ENCODE measurements around the gene SKAP2.
A peak's percentile ranks its signal among the peaks of the same experiment; 100 is the strongest.

Gene SKAP2

DNA sequence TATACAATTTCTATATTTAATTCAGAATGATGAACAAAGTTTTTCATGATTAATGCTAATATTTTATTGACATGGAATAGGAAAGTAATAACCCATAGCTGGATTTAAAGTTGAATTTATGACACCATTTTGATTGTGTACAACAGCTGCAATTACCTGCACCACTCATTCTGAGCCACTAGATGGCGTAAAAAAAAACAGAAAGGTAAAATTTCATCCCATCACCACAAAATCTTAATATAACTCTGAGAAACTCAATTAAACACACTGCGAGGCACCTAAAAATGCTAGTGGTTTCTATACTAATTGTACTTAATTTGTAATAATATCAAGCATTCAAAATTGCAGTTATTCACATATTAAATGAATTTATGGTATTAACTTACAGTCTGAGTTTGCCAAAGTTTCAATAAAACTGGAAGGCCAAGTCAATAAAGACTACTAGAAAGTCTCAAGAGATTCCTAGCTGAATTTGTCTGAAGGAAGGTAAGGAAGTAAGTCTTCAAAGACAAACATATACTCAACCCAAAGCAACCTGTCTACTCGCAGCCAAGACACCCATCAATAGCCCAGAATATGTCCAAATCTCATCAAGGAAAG lies 182.5 kb downstream of the SKAP2 start:
- Mint-ChIP-seq H3K4me3 (no peak overlapping the region), H3K36me3 (no peaks in the 10 kb centered on the region), H3K4me1 (no peaks in the 10 kb centered on the region), H3K9me3 (no peaks in the 10 kb centered on the region), H3K27ac (no peak overlapping the region)
- DNase-seq (ENCODE audit: low spot score in 2 of 2) (peak in 1 of 2 donors; percentile 11), ATAC-seq (no peak)

DNA sequence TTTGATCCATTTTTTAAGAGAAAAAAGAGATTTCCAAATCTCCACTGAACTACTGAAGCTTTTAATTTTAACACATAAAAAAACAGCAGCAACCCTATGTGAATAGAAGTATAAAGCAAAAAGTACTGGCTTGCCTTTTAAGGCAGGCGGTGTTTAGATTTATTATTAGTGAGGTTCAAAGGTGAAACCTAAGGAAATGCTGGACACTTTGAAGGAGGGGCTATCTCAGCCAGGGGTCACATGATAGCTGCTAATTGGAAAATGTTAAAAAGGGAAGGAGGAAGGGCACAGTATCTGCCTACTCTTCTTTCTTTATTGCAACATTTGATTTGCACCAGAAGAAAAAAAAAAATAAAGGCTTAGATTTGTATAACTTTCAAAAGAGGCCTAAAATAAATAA lies 183.8 kb downstream of the SKAP2 start:
- H3K36me3 Mint-ChIP-seq, result no peaks in the 10 kb centered on the region
- H3K4me3 Mint-ChIP-seq, result no peak overlapping the region
- no peaks in the 10 kb centered on the region for H3K9me3 Mint-ChIP-seq
- no peak for DNase-seq (ENCODE audit: low spot score in 2 of 2)
- no peak overlapping the region for H3K27ac Mint-ChIP-seq
- no peak for ATAC-seq
- no peaks in the 10 kb centered on the region for H3K4me1 Mint-ChIP-seq

DNA sequence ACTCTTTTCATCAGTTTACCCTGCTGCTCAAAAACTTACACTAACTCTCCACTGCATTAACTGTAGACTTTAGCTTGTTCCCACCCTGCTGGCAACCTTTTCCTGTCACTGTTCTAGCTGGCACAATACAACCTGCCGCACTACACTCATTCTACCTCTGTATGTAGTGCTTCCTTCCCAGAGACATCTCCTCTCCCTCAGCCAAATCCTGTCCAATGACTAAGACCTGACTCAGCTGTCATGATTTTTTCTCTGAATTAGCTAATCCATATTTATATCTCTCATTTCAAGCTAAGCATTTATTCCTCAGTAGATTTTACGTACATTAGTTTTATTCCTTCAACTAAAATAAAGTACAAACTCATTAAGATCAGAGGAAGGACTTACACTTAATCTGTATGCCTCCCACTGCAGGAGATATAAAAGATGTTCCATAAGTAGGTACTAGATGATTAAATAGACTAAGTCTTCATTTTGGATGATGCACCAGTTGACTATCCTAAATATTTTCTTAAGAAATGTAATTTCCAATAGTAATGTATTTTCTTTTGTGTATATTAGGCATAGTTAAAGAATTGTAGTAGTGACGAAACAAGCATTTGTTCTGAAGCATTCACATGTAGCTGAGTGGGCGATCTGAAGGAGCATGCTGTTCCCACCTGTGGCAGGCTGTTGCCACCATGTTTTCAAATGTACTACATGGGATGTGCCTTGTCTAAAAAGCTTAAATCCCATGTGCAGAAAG lies 189.1 kb downstream of the SKAP2 start:
- DNase-seq (ENCODE audit: low spot score in 2 of 2), result no peak
- ATAC-seq, result no peak
- Mint-ChIP-seq H3K27ac (no peak overlapping the region), H3K36me3 (no peaks in the 10 kb centered on the region), H3K4me3 (no peak overlapping the region), H3K9me3 (no peaks in the 10 kb centered on the region), H3K4me1 (no peaks in the 10 kb centered on the region)

DNA sequence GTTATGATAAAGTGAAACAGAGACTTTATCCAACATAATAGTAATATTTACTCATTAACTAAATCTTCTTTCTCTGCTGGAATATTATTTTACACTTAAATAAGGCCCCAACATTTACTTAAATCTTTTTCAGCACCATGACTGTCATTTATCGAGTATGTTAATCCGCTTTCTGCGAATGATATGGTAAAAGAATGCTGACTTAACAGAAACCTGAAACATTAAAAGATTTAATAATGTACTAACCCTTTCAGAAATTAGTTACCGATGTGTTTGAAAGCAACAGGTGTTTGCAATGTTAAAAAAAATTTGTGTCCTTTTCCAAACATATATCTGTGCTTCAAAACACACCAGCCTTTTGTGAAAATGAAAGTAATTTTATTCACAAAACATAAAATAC lies 190.5 kb downstream of the SKAP2 start:
- ATAC-seq (no peak), DNase-seq (ENCODE audit: low spot score in 2 of 2) (no peak)
- H3K4me3 Mint-ChIP-seq, result no peak overlapping the region
- H3K4me1 Mint-ChIP-seq, result no peaks in the 10 kb centered on the region
- no peak overlapping the region for H3K27ac Mint-ChIP-seq
- no peaks in the 10 kb centered on the region for H3K9me3 Mint-ChIP-seq
- no peaks in the 10 kb centered on the region for H3K36me3 Mint-ChIP-seq

DNA sequence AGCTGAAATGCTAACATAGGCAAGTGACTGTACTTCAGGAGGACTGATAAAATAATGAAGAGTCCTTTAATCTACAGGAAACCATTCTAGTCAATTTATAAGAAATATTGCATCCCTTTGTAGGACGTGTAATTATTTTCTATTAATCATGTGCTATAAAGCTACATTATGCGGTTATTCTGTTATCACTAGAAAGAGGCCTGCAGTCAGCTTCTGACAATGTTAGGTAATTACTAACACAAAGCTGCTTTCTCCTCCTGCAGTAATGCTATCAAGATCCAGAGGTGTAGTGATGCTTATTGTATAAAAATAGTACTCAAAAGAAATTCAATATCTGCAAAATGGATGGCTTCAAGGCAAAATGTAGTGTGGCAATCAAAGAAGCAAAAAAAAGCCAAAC lies 191.1 kb downstream of the SKAP2 start:
- Mint-ChIP-seq H3K4me1 (no peaks in the 10 kb centered on the region), H3K27ac (no peak overlapping the region), H3K9me3 (no peaks in the 10 kb centered on the region), H3K4me3 (no peak overlapping the region), H3K36me3 (no peaks in the 10 kb centered on the region)
- ATAC-seq (no peak), DNase-seq (ENCODE audit: low spot score in 2 of 2) (no peak)

DNA sequence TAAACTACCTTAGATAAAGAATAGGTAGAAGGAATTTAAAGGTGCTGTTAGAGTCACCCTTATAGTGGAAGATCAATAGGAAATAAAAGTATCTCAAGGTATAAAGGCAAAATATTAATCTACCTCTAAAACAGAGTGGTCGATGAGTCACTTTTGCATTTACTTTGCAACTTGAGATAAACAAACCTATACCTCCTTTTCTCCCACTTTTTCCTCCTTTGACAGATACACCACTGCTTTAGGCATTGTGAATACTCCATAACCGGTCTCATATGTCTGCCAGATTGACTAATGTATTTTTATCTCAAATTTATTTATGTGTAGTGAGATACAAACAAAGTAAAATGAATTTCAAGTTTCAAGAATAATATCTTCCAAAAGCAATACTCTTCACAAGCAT lies 193.5 kb downstream of the SKAP2 start:
- Mint-ChIP-seq H3K9me3 (no peaks in the 10 kb centered on the region), H3K4me3 (no peak overlapping the region), H3K36me3 (no peaks in the 10 kb centered on the region), H3K27ac (no peak overlapping the region), H3K4me1 (no peaks in the 10 kb centered on the region)
- ATAC-seq (no peak), DNase-seq (ENCODE audit: low spot score in 2 of 2) (no peak)

DNA sequence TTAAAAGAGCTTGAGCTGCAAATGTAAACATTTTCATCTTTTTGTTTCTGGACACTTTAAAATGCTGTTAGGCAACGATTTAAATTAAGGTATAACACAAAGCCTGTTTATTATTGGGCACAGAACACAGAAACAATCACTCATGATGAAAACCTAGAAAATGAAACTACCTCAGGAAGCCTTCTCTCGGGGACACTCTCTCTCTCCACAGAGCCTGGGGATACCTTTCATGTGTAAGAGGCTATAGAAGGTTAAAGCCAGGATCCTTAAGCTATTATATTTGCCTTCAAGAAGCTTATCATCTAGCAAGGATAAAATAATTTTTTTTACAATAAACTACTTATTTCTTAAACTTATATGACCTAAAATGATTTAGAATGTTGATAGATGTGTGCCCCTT lies 194.1 kb downstream of the SKAP2 start:
- no peak for ATAC-seq
- Mint-ChIP-seq H3K4me1 (peaks cover under 1% of the 10 kb centered on the region), H3K27ac (no peak overlapping the region), H3K4me3 (no peak overlapping the region), H3K36me3 (no peaks in the 10 kb centered on the region), H3K9me3 (no peaks in the 10 kb centered on the region)
- DNase-seq (ENCODE audit: low spot score in 2 of 2), result no peak

DNA sequence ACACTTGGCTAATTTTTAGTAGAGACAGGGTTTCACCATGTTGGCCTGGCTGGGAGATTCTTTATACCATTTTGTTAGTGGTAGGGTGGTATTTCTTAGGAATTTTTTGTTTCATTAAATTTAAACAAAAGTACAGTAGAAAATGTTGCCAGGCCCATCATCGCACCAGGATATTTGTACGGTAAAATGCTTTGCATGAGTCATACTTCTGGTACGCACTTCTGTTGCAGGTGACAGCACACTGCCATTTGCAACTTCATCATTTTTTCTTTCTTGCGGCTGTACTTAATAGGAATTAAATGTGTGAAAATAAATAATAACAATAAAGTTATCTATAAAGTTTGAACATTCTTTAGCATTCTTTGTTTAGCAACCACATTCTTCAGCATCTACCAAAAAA lies 195.6 kb downstream of the SKAP2 start:
- no peak overlapping the region for H3K27ac Mint-ChIP-seq
- no peaks in the 10 kb centered on the region for H3K9me3 Mint-ChIP-seq
- DNase-seq (ENCODE audit: low spot score in 2 of 2) (no peak), ATAC-seq (no peak)
- peaks cover 9% of the 10 kb centered on the region for H3K4me1 Mint-ChIP-seq
- no peak overlapping the region for H3K4me3 Mint-ChIP-seq
- no peaks in the 10 kb centered on the region for H3K36me3 Mint-ChIP-seq

DNA sequence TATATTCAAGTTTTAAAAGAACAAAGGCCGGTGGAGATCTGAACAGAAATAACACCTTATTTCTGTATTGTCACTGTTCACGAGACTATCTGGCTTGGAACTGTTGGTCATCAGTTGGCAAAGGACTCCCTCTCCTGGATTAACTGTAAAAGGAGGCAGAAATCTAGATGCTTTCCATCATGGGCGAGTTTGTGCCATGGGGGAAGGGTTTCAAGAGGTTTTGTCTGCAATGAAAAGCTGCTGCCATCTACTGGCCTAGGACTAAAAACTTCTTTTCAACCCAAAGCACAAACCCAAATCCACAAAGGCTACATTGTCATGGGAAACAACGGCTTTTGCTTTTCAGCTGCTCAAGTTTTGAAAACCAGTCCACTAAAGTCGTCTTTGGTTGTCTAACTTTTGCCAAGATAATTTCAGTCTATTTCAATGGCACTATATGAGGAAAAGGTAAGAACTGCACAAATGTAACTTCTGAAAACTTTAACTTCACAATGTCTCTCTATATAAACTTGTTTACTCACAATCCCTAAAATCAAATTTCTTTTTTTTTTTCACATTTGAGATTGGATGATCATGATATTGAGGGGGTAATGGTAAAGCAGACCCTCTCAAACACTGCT lies 196.8 kb downstream of the SKAP2 start:
- DNase-seq (ENCODE audit: low spot score in 2 of 2) (peak; percentile 11 to 58), ATAC-seq (peak; percentile 58)
- Mint-ChIP-seq H3K4me1 (peaks cover 9% of the 10 kb centered on the region), H3K9me3 (no peaks in the 10 kb centered on the region), H3K36me3 (no peaks in the 10 kb centered on the region), H3K27ac (no peak overlapping the region), H3K4me3 (no peak overlapping the region)

DNA sequence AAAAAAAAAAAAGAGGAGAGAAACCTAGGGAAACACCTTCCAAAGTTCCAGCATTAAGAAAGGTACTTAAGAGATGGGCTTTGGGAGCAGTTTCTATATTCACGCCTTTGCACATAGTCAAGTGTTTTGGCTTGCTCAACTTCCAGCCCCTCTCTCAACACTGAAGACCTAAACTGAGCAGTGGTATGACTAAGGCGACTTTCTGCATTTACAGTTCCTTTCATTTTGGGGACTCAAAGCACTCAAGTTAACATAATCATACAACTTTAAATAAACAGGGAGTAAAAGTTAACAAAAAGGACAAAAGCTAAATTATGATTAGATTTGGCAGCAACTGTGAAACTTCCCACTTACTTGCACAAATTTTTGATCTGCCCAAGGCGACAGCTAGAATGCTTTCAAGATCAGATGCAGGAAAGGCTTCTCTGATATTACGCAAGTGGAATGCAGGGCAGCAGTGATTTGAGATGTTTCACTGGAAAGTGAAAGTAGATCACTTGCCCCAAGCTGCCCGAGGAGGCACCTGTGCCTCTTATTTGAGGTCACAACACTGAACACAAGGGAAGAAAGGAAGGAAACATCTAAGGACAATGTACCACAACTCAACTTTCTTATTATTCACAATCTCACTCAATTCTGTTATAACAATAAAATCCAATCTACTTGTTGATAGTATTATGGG lies 199.5 kb downstream of the SKAP2 start:
- Mint-ChIP-seq H3K4me3 (no peak overlapping the region), H3K9me3 (no peaks in the 10 kb centered on the region), H3K4me1 (peaks cover 9% of the 10 kb centered on the region), H3K27ac (no peak overlapping the region), H3K36me3 (no peaks in the 10 kb centered on the region)
- ATAC-seq (peak; percentile 39), DNase-seq (ENCODE audit: low spot score in 2 of 2) (no peak)

DNA sequence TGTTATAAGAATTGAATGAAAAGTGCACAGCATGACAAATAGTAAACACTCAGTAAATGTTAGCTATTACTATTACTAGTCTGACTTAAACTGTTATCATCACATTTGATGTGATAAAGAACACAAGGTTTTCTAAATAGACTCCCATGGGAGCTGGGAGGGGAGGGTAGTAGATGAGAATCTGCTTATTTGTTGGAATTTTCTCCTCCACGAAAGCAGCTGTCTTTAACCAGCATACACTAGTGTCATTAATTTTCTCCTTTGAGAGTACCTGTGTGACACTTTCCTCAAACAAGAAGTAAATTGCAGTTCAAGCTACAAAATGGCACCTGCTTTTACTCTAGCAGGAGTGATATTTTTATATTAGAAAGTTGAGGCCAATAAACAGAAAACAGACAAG lies 200.1 kb downstream of the SKAP2 start:
- Mint-ChIP-seq H3K36me3 (no peaks in the 10 kb centered on the region), H3K4me1 (peaks cover 9% of the 10 kb centered on the region), H3K27ac (no peak overlapping the region), H3K4me3 (no peak overlapping the region), H3K9me3 (no peaks in the 10 kb centered on the region)
- ATAC-seq (no peak), DNase-seq (ENCODE audit: low spot score in 2 of 2) (no peak)

DNA sequence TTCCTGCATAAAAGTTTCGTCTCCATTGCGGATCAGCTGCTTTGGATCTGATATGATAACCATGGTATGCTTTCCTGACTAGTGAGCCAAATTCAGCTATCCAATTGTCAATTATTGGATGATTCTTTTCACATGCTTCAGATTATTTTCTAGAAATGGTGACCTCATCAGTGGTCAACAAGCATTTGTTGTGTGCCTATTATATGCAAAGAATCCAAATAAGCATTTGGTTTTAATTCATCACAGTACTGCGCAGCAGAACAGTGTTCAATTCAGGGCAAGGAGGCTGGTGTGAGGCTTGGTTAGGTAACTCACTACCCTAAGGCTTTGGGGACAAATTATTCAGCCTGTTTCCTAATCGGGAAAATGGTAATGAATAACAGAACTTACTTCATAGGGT lies 200.5 kb downstream of the SKAP2 start:
- Mint-ChIP-seq H3K4me3 (no peak overlapping the region), H3K9me3 (no peaks in the 10 kb centered on the region), H3K27ac (no peak overlapping the region), H3K36me3 (no peaks in the 10 kb centered on the region), H3K4me1 (peaks cover 9% of the 10 kb centered on the region)
- no peak for DNase-seq (ENCODE audit: low spot score in 2 of 2)
- ATAC-seq, result no peak

DNA sequence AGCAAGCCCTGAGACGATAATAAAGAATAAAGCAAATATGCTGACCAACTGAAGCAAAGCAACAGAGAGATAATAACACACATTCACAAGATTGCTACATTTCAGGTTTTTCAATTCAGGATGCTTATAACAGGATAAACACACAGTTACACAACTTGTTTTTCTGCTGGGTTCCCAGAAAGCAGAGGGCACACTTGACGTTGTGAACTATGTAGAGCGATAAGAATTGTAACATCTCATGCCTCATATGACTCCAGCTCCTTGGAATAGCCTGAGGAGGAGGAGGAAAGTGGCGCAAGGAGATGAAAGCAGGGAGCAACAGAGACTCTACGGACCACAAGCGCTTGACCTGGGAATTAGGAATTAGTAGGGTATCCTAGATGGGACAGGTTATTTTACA lies 201.7 kb downstream of the SKAP2 start:
- Mint-ChIP-seq H3K9me3 (no peaks in the 10 kb centered on the region), H3K4me3 (no peak overlapping the region), H3K4me1 (peaks cover 9% of the 10 kb centered on the region), H3K27ac (no peak overlapping the region), H3K36me3 (no peaks in the 10 kb centered on the region)
- no peak for ATAC-seq
- no peak for DNase-seq (ENCODE audit: low spot score in 2 of 2)

DNA sequence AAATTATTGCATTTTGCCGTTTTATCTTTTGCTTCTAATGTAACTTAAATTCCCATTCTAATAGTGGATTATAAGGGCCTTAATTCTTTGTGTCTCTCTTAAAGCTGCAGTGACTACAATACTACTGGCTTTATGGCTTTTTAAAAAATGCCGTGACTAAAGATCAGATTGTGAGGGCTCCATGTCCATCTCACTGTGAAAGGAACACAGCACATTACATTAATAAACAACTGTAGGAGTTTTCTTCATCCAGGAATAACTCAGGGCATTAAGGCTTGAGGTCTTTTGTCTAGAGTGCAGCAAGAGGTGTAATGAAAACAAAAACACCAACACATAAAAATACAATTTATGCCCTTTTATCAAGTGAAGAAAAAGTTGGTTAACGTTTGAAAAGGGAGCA lies 205.3 kb downstream of the SKAP2 start:
- ATAC-seq (no peak), DNase-seq (ENCODE audit: low spot score in 2 of 2) (no peak)
- Mint-ChIP-seq H3K4me1 (no peaks in the 10 kb centered on the region), H3K4me3 (no peak overlapping the region), H3K36me3 (no peaks in the 10 kb centered on the region), H3K9me3 (no peaks in the 10 kb centered on the region), H3K27ac (no peak overlapping the region)

DNA sequence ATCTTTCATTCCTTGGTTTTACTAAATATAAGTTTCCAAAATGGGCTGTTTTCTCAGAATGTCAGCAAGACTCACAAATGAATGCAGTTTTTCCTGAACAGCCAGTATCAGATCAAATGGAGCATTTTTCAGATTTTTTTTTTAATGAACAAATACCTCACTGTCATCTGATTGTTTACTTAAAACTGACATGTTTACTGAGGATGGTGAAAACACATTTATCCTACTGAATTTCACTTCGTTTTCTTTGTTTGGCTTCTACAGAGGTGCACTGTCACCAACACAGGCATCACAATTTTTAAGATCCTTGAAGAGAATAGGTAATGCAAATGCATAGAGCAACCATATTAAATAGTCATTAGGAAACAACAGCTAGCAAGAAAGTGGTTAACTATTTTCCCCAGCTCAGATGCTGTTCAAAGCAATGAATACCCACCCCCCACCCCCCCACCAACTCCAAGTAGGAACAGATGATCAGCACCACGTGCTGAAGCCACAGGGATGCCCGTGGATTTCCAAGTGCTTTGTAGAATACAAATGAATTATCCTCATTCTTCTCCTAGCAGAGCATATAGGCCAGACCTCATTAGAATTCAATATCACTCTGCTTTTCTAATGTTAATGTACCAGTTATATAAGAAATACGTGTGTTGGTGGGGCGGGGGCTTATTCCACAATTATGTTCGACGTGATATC lies 205.9 kb downstream of the SKAP2 start:
- Mint-ChIP-seq H3K4me3 (no peak overlapping the region), H3K27ac (no peak overlapping the region), H3K4me1 (no peaks in the 10 kb centered on the region), H3K36me3 (no peaks in the 10 kb centered on the region), H3K9me3 (no peaks in the 10 kb centered on the region)
- ATAC-seq (no peak), DNase-seq (ENCODE audit: low spot score in 2 of 2) (no peak)

Measured in stimulated activated effector memory CD8-positive, alpha-beta T cell treated with anti-CD3 and anti-CD28 coated beads, Interleukin-12 subunit alpha, Interleukin-12 subunit beta, amount 100 ng/mL, for 72 hours (primary cell).